Activated CD4-positive, alpha-beta T cell treated with anti-CD3 and anti-CD28 coated beads, Interleukin-2, amount 50 U/mL, for 48 hours (primary cell): ENCODE data around the gene SEPHS1.
"Not testable (repeated sequence)": the region's sequence is repeated elsewhere in the genome, so short reads cannot be mapped to it uniquely, and the experiment has no call there.

Experiments
- DNase-seq, 2 experiments: peaks; one replicate each; pipeline ENCODE4 v3.0.0-alpha.2; 2020

SEPHS1 gene

DNA sequence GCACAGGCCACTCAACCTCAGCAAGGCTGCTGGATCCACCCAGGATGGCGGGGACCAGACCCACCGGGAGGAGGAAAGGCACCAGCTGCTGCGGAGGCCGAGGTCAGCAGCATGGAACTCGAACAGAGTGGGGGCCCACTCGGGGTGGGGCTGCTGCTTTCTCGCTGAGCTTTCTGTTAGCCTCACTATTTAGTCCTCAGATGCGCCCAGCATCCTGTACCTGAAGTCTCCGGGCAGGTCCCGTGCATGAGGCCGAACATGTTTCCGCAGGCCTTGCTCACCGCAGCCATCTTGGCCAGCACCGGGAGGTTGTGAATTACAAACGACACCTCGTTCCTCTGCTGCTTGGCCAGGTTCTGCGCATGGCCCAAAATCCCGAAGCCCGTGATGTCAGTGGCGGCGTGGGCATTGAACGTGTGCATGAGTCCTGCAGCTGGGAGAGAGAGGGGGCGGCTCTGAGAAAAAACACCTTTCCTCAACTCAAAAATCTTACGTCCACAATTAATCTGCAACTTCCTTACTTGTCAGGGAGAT, 25.4 kb downstream of the SEPHS1 start:
- DNase-seq: no peak

GRCh38 chr10:13321576-13321975, 26.5 kb downstream of the SEPHS1 start:
- DNase-seq: no peak

GRCh38 chr10:13319166-13319565, 28.9 kb downstream of the SEPHS1 start:
- DNase-seq: no peak

DNA sequence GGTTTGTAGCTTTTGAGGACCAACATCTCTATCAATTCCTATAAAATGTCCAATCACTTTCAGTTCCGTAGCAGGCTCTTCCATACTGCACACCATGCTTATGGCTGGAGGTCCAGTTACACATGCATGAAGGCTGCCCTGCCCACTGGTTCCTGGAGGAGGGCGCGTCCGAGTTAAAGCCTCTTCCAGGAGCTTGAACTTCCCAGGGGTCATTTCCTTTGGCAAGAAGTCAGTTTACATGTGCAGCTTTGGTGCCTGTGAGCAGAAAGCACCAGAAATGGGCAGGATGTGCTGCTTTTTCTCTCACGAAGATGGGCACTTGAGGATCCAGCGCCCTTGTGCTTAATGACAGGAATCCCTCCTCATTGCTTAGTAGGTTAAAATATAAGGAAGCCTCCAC, 30.6 kb downstream of the SEPHS1 start:
- no peak for DNase-seq

GRCh38 chr10:13316635-13317311, 31.3 kb downstream of the SEPHS1 start:
- DNase-seq: no peak

- DNase-seq: no peak
Measured at GRCh38 chr10:13315361-13315760, 32.7 kb downstream of the SEPHS1 start.

- DNase-seq: no peak
Measured at GRCh38 chr10:13311177-13311575, 36.9 kb downstream of the SEPHS1 start.

- no peak for DNase-seq
Measured at GRCh38 chr10:13310518-13311176, 37.4 kb downstream of the SEPHS1 start.

- no peak for DNase-seq
Measured at GRCh38 chr10:13309792-13310191, 38.3 kb downstream of the SEPHS1 start.

GRCh38 chr10:13308096-13308495, 40.0 kb downstream of the SEPHS1 start:
- no peak for DNase-seq

DNA sequence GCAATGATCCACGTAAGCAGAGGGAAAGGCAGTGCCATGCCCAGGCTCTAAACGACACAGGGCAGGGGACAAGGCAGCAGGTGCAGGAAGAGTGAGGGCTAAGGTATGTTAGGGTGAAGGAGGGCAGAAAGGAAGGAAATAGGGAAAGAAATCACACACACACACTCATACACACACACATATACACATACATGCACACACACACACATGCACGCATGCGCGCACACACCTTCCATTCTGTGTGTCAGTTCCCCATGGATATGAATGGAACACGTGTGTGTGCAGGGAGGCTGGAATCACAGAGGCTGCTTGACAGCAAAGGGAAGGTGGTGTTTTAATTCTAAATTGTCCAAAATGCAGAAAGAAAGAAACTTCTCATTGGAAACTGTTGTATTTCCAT, 42.0 kb downstream of the SEPHS1 start:
- DNase-seq: no peak

- DNase-seq: no peak
Measured at GRCh38 chr10:13302821-13303555, 45.1 kb downstream of the SEPHS1 start.

GRCh38 chr10:13299437-13300287, 48.4 kb downstream of the SEPHS1 start, which contains the start of gene PHYH:
Gene PHYH, minus strand, starts transcription at chr10:13300064. Its CDS starts 22 bp downstream, at chr10:13300042.
- peak; percentile 79 to 83 for DNase-seq

GRCh38 chr10:13298748-13299436, 49.2 kb downstream of the SEPHS1 start:
- DNase-seq: no peak

DNA sequence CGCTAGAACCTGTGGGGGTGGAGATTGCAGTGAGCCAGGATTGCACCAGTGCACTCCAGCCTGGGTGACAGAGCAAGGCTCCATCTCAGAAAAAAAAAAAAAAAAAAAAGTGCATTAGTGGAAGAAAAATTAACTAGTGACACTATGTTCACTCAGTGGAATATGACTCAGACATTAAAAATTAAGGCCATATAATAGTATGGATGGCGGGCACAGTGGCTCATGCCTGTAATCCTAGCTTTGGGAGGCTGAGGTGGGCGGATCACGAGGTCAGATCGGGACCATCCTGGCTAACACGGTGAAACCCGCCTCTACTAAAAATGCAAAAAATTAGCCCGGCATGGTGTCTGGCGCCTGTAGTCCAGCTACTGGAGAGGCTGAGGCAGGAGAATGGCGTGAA, 51.6 kb downstream of the SEPHS1 start:
- no peak for DNase-seq

DNA sequence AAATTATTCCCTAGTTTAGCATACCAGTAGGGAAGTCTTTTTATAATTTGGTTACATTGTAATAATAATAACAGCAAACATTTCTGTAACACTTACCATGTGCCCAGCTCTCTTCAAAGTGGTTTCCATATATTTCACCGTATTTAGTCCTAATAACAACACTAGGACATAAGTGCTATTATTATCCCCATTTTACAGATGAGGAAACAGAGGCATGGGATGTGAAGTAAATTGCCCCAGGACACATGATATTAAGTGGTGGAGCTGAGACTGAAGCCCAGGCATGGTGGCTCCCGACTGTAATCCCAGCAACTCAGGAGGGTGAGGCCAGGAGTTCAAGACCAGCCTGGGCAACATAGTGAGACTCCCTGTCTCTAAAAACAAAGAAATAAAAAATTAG, 53.3 kb downstream of the SEPHS1 start:
- no peak for DNase-seq

GRCh38 chr10:13291821-13292773, 56.0 kb downstream of the SEPHS1 start:
- DNase-seq: no peak

GRCh38 chr10:13291061-13291460, 57.0 kb downstream of the SEPHS1 start:
- no peak for DNase-seq

DNA sequence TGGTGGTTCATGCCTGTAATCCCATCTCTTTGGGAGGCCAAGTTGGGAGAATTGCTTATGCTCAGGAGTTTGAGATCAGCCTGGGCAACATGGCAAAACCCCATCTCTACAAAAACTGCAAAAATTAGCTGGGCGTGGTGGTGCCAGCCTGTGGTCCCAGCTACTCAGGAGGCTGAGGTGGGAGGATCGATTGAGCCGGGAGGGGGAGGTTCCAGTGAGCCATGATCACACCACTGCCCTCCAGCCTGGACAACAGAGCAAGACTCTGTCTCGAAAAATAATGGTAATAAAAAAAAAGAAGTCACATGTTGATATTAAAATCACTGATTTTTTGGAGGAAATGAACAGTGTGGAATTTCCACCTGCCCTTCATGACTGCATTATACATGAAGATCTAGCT, 64.0 kb downstream of the SEPHS1 start:
- DNase-seq: no peak

DNA sequence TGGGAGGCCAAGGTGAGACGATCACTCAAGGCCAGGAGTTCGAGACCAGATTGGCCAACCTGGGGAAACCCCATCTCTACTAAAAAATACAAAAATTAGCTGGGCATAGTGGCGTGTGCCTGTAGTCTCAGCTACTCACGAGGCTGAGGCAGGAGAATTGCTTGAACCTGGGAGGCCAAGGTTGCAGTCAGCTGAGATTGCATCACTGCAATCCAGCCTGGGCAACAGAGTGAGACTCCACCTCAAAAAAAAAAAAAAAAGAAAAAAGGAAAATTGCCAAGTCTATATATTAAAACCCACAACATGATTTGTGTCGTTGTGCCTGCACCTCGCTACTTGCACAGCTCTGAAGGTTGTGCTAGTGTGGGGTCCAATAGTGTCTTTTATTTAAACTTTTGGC, 65.7 kb downstream of the SEPHS1 start:
- not testable (repeated sequence) for DNase-seq
